GM18907 (cell line): ENCODE results near the gene TMEM248.
"Not testable (repeated sequence)": the region's sequence is repeated elsewhere in the genome, so short reads cannot be mapped to it uniquely, and the experiment has no call there.

Experiments used
- ATAC-seq: cut with Tn5 transposase; IDR thresholded peaks from one replicate; pipeline ENCODE4 v1.9.1; 2021; ENCODE audit warnings: mild to moderate bottlenecking, moderate library complexity; ENCODE audit not compliant: unreplicated experiment

Gene TMEM248

GRCh38 chr7:66908598-66908997 is 12.4 kb upstream of the TMEM248 start:
- ATAC-seq = not testable (repeated sequence)

GRCh38 chr7:66910789-66911188 is 10.2 kb upstream of the TMEM248 start:
- no peak for ATAC-seq

- not testable (repeated sequence) for ATAC-seq
Observed at GRCh38 chr7:66911191-66911590, 9.8 kb upstream of the TMEM248 start.

DNA sequence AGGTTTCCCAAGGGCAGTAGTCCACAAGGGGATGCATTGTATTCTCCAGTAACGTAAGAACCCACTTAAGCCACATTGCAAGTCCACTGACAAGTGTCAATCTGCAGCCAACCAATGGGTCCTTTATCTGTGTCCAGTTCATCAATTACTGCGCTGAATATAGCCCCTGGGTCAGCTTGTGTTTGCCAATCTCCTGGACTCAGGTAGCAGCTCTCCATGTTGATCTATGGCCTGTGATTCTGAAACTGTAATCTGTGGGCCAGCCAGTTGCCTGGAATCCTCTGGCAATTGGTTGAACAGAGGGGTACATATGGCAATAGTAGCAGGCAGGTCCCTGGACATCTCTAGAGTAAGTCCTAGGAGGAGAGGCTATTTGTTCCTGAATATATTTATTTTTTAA is 8.8 kb upstream of the TMEM248 start:
- ATAC-seq = no peak

GRCh38 chr7:66913118-66914037 is 7.6 kb upstream of the TMEM248 start:
- no peak for ATAC-seq

DNA sequence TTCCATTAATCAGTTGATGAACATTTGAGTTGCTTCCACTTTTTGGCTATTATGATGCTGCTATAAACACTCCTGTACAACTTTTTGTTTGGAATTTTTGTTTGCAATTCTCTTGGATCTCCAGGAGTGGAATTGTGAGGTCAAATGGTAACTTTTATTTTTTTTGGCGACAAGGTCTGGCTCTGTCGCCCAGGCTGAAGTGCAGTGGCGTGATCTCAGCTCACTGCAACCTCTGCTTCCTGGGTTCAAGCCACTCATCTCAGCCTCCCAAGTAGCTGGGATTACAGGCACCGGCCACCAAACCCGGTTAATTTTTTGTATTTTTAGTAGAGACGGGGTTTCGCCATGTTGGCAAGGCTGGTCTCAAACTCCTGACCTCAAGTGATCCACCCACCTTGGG is 3.1 kb upstream of the TMEM248 start:
- ATAC-seq = not testable (repeated sequence)

DNA sequence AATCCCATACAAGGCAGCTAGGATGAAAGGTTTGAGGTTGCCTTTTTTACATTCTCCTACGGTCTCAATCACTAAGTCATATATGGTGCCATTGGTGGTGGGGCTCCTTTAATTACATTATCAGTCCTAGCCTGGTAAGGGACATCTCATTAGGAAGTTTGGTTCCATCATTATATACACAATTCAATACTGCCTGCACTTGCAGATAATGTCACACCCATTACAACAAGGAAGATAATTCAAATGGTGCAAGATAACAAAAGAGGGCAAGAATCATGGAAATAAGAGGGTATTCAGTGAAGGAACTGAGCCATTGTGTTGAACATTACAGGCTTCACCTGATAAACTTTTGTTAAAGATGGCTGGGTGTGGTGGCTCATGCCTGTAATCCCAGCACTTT is 1.7 kb upstream of the TMEM248 start:
- no peak for ATAC-seq

DNA sequence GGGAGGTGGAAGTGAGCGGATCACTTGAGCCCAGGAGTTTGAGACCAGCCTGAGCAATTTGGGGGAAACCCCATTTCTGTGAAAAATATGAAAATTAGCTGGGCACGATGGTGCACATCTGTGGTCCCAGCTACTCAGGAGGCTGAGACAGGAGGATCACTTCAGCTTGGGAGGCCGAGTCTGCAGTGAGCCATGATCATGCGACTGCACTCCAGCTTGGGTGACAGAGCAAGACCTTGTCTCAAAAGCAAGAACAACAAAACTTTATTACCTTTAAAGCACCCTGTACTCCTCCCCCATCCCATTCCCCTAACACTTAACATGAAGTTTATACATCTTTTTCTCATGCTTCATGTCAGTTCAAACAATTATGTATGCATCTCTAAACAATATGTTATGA is 1.3 kb upstream of the TMEM248 start:
- no peak for ATAC-seq

DNA sequence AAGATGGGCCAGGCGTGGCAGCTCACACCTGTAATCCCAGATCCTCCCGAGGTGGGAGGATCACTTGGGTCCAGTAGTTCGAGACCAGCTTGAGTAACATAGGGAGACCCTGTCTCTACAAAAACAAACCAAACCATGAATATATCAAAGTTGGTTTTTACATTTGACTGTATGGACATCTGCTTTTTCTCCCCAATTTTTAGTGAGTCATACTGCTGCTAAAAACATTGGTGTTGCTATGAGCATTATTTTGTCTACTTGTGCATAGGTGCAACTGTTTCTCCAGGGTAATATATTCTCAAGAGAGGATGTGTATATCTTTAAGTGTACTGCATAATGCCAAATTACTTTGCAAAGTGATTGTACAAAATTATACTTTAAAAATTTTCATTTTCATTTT is 769 bp upstream of the TMEM248 start:
- no peak for ATAC-seq

- peak; percentile 22 for ATAC-seq
Observed at GRCh38 chr7:66921396-66921917, 432 bp downstream of the TMEM248 start.

DNA sequence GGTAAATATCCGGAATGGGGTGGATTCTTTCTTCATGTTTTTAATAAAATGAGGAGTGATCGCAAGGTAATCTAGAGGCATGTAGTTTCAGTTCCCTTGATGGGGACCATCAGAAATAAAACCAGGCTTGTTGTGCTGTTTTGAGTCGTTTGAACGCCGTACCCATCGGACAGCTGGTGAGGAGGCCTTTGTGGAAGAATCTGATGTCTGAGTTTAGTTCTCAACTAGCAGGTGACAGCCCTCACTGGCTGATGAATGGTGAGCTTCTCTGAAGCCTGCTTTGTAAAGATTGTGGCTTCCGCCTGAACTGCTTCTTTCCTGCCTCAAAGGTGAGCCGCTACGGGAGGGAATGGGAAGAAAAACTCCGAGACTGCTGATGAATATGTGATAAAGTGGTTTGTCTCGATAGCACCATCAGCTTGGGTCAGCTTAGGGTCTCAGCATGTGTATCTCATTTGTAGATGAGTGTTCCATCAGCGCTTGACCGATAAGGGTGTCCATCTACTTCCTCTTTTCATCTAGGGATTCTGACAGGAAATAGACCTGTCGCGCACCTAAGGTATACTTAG is 977 bp downstream of the TMEM248 start:
- peak; percentile 33 for ATAC-seq

- no peak for ATAC-seq
Observed at GRCh38 chr7:66925255-66925654, 4.2 kb downstream of the TMEM248 start.

DNA sequence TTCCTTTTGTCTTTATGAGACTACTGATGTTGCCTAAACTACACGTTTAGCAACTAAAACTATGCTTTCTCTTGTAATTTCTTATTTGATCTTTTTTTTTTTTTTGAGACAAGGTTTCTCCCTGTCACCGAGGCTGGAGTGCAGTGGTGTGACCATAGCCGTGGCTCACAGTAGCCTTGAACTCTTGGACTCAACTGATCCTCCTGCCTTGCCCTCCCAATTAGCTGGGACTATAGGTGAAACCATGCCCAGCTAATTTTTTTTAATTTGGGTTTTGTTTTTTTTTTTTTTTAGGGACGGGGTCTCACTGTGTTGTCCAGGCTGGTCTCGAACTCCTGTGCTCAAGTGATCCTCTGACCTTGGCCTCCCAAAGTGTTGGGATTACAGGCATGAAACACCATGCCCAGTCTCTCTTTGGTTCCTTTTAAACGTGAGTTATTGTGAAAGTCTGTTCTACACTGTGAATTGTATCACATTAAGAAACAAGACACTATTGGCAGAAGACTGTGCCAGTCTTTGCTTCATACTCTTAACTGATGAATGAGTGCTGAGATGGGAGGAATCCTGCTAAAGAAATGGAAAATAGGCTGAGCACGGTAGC is 6.4 kb downstream of the TMEM248 start:
- no peak for ATAC-seq

DNA sequence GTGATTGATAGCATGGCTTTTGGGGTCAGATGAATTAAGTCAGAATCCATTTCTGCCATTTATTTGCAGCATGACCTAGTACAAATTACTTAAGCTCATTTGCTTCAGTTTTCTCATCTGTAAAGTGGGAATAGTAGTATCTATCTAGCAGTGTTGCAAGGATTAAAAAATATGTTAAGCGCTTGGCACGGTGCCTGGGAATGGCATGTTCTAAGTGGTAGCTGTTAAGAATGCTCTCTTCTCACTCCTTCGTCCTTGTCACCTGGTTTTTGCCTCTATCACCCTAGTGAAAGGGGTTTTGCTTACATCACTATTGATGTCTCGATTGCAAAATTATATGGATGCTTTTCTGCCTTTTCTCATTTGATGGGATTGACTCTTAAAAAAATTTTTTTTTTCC is 7.4 kb downstream of the TMEM248 start:
- no peak for ATAC-seq

- no peak for ATAC-seq
Observed at GRCh38 chr7:66929165-66929564, 8.1 kb downstream of the TMEM248 start.

- no peak for ATAC-seq
Observed at GRCh38 chr7:66929935-66930334, 8.9 kb downstream of the TMEM248 start.

DNA sequence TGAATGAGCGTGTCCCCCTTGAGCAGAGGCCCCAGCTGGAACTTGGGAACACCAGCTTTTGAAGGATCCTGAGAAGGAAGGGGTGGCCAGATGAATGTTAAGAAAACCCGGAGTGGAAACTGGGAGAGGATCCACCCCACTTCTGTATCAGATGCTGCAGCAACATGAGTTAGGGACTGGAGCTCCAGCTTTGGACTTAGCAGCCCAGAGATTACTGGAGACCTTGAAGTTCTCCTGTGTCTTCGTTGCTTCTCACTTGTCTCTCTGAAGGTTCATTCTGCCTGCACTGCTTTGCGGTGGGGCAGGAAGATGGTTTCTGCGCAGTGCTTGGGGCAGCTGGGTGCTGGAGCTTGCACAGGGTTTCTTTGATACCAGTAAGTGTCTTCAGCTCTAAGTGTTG is 9.3 kb downstream of the TMEM248 start:
- ATAC-seq = no peak

GRCh38 chr7:66933469-66933868 is 12.4 kb downstream of the TMEM248 start:
- no peak for ATAC-seq

GRCh38 chr7:66937940-66938339 is 16.9 kb downstream of the TMEM248 start:
- no peak for ATAC-seq

- ATAC-seq = no peak
Observed at GRCh38 chr7:66939325-66939724, 18.3 kb downstream of the TMEM248 start.

- ATAC-seq = no peak
Observed at GRCh38 chr7:66946545-66946944, 25.5 kb downstream of the TMEM248 start.
